HL-60 (cell line): ENCODE data around the gene HS6ST2.

Experiments
- DNase-seq, 2 experiments: peaks; one replicate each; pipeline ENCODE4 v3.0.0-alpha.2; 2010 to 2020; ENCODE audit warnings: low read depth in 1 of 2, low spot score in 1 of 2
- H3K27ac ChIP-seq: fragments of 250-450 bp; sonication (Bioruptor Pico); replicated peaks from 2 replicates; pipeline ENCODE4 v1.5.1; 2020; ENCODE audit warnings: mild to moderate bottlenecking, moderate library complexity
- H3K27me3 ChIP-seq: fragments of 250-450 bp; sonication (Bioruptor Pico); 2 replicates; pipeline ENCODE4 v1.5.1; 2021; ENCODE audit warnings: mild to moderate bottlenecking, moderate library complexity; ENCODE audit not compliant: insufficient read depth, poor library complexity, severe bottlenecking
- H3K4me3 ChIP-seq: replicated peaks from 2 replicates; pipeline ENCODE4 v1.5.1; 2011; ENCODE audit warnings: mild to moderate bottlenecking, control low read depth, low read length; ENCODE audit not compliant: insufficient read depth
- GABPA ChIP-seq: IDR thresholded peaks from 2 replicates; pipeline ENCODE4 v1.6.1; 2012; ENCODE audit warnings: low read depth
- POLR2AphosphoS5 ChIP-seq: IDR thresholded peaks from 2 replicates; pipeline ENCODE4 v1.6.1; 2012; ENCODE audit warnings: low read depth
- SPI1 ChIP-seq: IDR thresholded peaks from 2 replicates; pipeline ENCODE4 v1.6.1; 2012; ENCODE audit warnings: low read depth, mild to moderate bottlenecking, borderline replicate concordance
- TF ChIP-seq, protein P1 (sequence below): IDR thresholded peaks from 2 replicates; pipeline ENCODE4 v1.6.1; 2012; ENCODE audit warnings: low read depth; ENCODE audit not compliant: insufficient replicate concordance
- TF ChIP-seq, protein P2 (sequence below): IDR thresholded peaks from one replicate; pipeline ENCODE4 v1.5.1; 2011; ENCODE audit warnings: low read length, control low read depth, inconsistent platforms; ENCODE audit not compliant: insufficient read depth

Gene HS6ST2

DNA sequence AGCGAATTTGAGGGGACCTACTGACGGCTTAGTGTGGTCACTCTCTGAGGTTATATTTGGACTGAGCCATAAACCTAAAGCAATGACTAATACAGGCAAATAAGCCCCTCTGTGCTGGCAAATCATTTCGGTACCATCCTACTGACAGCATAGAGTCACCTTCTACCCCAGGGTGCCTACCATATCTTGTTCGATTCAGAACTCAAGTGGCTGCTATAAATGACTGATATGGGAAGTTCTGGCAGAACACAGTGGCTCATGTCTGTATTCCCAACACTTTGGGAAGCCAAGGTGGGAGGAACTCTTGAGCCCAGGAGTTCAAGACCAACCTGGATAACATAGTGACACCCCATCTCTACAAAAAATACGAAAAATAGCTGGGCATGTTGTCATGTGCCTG is 243.5 kb downstream of the HS6ST2 start:
- Histone ChIP-seq H3K4me3 (no peak overlapping the region), H3K27ac (no peak overlapping the region), H3K27me3 (no peaks in the 10 kb centered on the region)
- TF ChIP-seq, protein P1, sequence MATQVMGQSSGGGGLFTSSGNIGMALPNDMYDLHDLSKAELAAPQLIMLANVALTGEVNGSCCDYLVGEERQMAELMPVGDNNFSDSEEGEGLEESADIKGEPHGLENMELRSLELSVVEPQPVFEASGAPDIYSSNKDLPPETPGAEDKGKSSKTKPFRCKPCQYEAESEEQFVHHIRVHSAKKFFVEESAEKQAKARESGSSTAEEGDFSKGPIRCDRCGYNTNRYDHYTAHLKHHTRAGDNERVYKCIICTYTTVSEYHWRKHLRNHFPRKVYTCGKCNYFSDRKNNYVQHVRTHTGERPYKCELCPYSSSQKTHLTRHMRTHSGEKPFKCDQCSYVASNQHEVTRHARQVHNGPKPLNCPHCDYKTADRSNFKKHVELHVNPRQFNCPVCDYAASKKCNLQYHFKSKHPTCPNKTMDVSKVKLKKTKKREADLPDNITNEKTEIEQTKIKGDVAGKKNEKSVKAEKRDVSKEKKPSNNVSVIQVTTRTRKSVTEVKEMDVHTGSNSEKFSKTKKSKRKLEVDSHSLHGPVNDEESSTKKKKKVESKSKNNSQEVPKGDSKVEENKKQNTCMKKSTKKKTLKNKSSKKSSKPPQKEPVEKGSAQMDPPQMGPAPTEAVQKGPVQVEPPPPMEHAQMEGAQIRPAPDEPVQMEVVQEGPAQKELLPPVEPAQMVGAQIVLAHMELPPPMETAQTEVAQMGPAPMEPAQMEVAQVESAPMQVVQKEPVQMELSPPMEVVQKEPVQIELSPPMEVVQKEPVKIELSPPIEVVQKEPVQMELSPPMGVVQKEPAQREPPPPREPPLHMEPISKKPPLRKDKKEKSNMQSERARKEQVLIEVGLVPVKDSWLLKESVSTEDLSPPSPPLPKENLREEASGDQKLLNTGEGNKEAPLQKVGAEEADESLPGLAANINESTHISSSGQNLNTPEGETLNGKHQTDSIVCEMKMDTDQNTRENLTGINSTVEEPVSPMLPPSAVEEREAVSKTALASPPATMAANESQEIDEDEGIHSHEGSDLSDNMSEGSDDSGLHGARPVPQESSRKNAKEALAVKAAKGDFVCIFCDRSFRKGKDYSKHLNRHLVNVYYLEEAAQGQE = no peak
- no peak for TF ChIP-seq POLR2AphosphoS5
- no peak for DNase-seq

DNA sequence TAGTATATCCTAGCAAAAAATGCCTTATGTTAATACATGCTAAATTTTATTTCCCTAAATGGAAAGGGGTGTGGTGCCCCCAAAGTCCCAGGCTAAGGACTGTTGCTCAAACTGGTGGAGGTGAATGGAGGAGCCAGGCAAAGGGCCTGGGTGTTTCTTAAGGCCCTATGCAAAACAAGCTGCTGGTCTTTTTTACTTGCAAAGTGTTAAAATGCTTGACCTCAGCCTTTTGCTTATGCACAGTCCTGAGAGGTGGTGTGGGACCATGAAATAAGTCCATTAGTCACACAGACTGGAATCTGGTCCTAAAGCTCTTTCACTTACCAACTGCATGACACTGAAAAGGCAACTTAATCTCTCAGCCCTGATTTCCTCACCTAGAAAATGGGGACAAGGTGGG is 246.1 kb downstream of the HS6ST2 start:
- Histone ChIP-seq H3K27ac (no peak overlapping the region), H3K27me3 (peaks cover 2% of the 10 kb centered on the region), H3K4me3 (no peak overlapping the region)
- TF ChIP-seq, protein P1 = no peak
- TF ChIP-seq POLR2AphosphoS5 (no peak), GABPA (no peak), SPI1 (no peak)
- TF ChIP-seq, protein P2, sequence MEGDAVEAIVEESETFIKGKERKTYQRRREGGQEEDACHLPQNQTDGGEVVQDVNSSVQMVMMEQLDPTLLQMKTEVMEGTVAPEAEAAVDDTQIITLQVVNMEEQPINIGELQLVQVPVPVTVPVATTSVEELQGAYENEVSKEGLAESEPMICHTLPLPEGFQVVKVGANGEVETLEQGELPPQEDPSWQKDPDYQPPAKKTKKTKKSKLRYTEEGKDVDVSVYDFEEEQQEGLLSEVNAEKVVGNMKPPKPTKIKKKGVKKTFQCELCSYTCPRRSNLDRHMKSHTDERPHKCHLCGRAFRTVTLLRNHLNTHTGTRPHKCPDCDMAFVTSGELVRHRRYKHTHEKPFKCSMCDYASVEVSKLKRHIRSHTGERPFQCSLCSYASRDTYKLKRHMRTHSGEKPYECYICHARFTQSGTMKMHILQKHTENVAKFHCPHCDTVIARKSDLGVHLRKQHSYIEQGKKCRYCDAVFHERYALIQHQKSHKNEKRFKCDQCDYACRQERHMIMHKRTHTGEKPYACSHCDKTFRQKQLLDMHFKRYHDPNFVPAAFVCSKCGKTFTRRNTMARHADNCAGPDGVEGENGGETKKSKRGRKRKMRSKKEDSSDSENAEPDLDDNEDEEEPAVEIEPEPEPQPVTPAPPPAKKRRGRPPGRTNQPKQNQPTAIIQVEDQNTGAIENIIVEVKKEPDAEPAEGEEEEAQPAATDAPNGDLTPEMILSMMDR = no peak
- DNase-seq = no peak

DNA sequence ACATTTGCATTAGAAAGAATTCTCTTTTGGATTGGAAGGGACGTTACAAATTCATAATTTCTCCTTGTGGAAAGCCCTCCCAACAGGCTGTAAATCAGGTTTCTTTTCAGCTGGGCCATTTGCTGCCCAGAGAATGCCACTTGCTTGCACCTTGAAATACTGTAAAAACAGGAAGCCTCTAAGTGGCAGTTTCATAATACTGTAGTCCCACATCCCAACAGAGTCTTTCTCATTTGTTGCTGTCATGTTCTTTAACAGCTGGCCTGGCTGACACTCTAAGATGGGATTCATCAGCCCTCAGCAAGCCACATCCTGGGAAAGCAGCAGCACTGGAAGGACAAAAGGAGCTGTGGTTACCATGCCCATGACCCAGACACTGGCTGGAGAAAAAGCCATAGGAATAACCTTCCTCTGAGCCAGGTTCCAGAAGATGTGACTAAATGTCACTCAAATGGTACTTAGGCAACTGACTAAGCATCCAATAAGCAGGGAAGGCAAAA is 247.7 kb downstream of the HS6ST2 start:
- H3K27ac ChIP-seq = no peak overlapping the region
- DNase-seq = no peak
- no peak overlapping the region for H3K4me3 ChIP-seq
- peaks cover 2% of the 10 kb centered on the region for H3K27me3 ChIP-seq
- TF ChIP-seq, protein P2 = no peak
- TF ChIP-seq GABPA = no peak
- peak; percentile 15; the same call in 1 of the 2 replicates for TF ChIP-seq SPI1
- TF ChIP-seq, protein P1 = no peak
- no peak for TF ChIP-seq POLR2AphosphoS5

DNA sequence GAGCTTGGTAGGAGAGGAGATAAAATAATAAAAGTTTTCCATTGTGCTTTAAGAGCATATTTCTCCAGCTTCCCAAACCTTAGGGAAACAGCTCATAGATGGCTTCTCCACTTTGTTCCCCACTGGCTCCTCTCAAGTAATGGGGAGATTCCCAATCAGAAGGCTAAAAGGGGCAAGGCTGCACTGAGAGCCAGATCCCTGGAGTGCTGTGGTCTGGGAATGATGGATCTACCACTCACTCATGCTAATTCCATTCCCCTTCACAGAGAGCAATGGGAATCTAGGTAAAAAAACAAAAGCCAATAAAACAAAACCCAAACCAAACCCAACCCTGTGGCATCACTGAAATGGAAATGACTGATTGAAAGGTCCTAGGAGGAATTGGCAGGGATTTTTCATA is 249.9 kb downstream of the HS6ST2 start:
- H3K27me3 ChIP-seq = peaks cover 2% of the 10 kb centered on the region
- TF ChIP-seq GABPA = no peak
- no peak for TF ChIP-seq SPI1
- TF ChIP-seq POLR2AphosphoS5 = no peak
- TF ChIP-seq, protein P2 = no peak
- TF ChIP-seq, protein P1 = no peak

More for the DNA sequence above, 249.9 kb downstream of the HS6ST2 start:
- no peak for DNase-seq
- H3K27ac ChIP-seq = no peak overlapping the region
- H3K4me3 ChIP-seq = no peak overlapping the region
